GM18511 (cell line): ENCODE data around the gene HPCAL1.

Experiments
- ATAC-seq: cut with Tn5 transposase; IDR thresholded peaks from one replicate; pipeline ENCODE4 v1.9.1; 2021; ENCODE audit warnings: mild to moderate bottlenecking, moderate library complexity; ENCODE audit not compliant: unreplicated experiment

Gene HPCAL1

DNA sequence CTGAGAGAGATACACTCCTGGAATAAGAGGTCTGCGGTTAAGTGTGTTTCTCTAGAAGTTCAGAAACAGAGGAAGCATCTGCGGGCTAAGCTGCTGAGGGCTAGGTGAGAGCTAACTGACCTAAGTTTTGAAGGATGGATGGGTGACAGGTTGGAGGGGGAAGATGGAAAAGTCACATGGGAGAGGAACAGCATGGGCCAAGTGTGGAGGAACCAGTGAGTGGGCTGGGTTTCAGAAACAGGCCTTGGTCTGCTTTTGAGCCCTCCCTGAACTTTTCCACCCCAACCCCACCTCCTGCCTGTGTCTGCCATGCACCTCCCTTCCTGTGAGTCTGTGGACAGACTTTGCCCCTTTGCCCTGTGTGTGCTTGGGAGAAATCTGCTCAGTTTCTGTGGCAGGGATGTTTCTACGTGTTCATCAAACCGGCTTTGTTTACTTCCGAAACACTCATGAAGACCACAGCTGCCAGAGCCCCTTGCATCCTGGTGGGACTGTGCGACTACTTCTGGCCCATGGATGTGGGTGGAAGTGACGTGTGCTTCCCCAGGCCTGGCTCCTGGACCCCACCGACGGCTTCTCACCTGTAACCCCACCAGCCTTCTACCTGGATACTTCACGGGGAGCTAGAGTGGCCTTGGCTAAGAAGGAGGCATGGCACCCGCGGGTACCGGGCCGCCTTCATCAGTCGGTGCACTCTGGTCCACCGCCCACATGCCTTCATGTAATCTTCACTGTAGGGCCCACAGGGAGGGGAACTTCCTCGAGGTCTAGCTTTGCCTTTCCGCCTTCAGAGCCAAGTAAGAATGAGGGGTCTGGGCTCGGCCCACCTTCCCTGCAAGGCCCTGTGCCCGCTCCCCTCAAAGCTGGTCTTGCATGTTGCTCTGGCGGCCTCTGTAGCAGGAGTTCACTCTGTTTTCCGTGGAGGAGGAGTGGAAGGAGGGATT lies 1.4 kb upstream of the HPCAL1 start:
- ATAC-seq: no peak

DNA sequence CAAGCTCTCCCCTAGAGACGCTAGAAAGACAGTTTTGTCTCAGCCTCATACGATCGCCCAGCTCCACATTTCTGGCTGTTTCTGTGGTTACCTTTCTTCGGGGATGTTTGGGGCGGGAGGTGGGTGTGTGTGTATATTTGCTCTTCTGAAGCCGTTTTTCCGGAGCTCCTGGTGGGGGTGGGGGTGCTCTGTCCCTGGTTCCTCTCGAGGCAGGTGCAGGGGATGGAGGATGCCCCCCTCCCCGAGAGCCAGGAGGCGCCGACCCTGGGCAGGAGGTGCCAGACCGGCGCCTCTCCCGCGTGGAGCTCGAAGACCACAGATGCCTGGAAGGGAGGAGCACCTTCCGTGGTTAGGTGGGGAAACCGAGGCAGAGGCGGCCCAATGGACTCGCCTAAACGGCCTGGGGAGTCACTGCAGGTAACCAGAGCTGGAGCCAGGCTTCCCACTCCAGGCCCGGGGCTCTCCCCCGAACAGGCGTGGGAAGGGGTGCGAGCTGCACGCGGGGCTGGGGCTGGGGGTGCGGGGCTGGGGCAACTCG lies 694 bp upstream of the HPCAL1 start:
- ATAC-seq: no peak

DNA sequence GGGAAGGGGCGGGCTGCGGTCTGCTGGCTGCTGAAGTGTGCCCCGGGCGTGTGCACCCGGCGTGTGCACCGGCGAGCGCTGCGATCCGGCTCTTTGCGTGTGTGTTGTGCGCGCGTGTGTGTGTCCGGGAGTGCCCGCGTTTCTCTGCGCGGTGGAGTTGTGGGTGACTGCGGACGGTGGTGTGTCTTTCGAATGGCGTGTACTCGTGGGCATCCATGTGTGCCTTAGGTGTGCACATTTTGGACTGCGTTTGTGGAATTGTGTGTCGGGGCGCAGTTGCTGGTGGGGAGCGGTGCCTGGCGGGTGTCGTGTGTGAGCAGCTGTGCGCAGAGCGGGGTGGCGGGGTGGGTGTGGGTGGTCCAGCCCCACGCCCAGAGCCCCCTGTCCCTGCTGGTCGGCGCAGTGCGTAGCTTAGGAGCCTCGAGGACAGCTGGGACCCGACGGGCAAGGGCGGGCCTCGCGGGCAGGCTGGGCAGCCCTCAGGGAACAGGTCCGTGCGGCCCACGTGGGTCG lies 533 bp downstream of the HPCAL1 start:
- ATAC-seq: peak; percentile 28

DNA sequence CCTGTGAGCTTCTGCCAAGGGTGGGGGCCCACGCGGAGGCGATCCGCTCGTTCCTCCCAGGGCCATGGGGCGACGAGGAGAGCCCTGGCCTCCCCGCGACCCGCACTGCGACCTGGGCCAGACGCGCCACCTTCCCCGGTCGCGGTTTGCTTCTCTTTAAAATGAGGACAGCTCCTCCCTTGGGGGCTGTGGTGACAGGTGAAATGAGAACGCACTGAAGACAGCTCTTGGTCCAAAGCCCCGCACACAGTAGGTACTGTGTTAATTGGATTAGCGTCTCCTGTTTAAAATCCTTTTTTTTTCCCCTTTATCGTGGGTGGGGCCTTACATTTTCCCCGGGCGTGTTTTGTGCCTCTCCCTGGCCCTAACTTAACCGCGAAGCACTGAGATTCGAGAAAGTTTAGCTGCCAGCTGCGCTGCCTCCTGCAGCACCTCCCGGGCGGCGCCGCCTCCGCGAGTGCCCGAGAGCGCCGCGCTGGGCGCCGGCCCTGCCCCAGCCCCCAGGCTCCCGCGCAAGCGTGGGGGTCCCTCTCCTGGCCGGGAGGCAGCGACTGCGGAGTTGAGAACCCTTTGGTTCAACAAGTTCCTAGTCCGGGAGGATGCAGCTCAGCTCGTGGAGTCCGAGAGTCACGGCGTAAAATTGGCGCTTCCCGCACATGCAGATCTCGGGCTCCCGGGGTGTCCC lies 1.1 kb downstream of the HPCAL1 start:
- peak; percentile 22 for ATAC-seq

DNA sequence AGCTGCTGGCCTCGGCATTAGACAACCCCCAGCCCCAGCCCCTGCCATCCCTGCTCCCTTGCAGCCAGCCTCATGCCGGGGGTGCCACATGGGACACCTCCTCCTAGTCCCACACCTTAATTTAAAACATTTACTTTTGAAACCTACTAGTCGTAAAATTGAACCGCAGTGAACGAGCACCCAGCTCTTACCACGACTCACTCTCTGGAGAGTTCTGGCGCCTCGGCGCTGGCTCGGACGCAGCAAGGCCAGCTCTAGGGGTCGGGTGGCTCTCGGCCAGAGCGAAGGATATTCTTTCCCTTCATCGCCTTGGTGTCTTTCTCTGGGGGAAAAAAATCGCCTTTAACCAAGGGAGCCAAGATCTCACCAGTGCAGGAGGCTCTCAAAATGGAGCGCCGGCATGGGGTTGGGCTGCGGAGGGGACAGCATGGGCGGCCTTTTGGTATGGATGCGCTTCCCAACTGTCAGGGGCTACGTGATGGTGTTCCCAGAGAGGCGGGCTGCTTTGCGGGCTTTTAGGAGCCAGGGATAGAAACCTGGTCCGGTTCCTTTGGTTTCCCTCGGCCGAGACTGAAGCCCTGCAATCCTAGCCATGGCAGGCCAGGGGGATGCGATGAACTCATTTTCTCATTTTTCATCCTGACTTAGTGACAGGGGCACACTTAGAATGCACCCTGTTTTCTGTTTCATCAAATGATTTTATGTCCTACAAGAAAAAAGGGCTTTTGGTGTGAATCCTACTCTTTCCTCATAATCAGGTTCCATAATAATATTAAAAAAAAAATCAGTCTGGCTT lies 2.0 kb downstream of the HPCAL1 start:
- ATAC-seq: no peak

DNA sequence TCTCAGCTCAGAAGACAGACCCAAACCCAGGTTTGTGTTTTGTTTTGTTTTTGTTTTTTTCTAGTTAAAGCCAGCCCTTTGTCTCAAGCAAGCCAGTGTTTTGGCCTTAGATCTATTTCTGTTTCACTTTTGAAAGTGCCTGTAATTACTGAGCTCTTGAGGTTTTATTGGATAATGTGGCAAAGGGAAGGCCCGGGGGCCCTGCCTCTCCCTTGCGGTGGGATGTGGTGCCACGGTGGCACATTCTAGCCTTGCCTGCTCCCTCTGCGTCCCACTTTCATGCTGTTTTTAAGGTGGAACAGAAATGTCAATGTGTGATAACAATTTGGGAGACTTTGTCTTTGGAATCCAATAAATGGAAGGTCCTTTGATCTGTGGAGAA lies 2.5 kb downstream of the HPCAL1 start:
- ATAC-seq: no peak

DNA sequence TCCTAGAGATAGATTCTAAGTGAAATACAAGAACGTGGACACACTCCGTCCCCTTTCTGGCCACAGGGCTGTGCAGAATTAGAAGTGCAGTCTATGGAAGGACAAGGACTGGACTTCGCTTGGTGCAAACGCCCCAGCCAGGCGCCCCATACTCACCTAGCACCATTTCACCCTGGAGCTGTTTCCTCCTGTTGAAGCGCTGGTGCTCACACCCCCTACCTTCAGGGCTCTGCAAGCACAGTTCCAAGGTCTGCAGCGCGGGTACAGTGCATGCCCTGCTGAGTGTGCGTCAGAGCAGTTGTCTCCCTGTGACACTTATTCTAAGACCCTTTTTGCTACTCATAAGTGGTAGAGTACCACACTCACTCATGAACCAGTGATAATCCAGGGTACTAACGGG lies 3.0 kb downstream of the HPCAL1 start:
- ATAC-seq: no peak

DNA sequence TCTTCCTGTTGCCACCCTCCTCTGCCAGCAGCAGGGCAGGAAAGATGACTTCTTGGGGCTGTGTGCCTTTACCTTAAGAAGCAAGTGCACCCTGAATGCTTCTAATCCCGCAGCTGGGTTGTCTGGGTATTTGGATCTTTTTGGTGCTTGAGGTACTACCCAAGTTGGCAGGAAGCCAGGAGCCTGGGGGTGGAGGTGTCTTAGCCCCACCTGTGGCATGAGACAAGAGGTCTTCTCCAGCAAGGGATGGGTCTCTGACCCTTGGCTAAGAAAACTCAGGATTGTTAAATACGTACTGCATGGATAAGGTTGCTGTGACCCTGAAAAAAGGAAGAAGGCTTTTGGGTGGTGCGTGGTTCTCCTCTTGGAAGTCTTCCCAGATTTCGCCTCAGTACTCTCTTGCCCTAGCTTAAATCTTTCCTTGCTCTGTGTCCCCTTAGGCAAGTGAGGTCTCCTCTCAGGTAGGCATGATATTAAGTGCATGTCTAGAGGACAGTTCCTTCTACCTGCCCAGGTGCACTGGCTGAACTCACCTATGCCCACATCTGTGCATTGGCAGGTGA lies 4.3 kb downstream of the HPCAL1 start:
- ATAC-seq: no peak

DNA sequence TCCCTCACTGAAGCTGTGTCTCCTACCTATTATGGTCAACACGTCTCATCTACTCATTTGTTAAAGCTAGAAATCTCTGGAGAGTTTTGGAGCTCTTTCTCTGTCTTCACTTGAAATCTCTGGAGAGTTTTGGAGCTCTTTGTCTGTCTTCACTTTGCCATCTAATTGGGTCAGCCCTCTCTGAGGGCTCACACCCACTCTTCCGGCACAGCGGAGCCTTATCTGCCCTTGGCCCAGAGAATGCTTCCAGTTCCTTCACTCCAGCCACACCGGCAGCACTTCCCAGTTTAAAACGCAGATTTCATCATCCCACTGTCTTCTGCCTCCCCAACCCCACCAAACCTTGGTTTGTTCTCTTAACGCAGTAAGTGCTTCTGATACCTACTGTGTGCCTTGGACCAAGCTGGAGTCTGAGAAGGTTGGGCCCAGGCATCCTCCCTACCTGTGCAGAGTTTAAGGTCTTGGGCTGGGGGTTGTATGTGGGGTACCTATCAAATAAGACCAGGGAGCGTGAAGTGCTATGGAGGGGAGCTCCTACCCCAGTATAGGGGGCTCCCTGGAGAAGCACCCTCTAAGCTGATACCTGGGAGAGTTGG lies 5.0 kb downstream of the HPCAL1 start:
- no peak for ATAC-seq

DNA sequence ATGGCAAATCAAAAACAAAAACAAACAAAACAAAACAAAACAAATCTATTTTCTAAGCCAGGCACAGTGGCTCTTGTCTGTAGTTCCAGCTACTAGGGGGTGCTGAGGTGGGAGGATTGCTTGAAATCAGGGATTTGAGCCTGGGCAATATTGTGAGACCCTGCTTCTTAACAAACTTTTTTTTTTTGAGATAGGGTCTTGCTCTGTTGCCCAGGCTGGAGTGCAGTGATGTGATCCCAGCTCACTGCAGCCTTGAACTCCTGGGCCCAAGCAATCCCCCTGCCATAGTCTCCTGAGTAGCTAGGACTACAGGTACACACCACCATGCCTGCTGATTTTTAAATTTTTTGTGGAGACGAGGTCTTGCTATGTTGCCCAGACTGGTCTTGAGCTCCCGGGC lies 6.2 kb downstream of the HPCAL1 start:
- ATAC-seq: no peak

DNA sequence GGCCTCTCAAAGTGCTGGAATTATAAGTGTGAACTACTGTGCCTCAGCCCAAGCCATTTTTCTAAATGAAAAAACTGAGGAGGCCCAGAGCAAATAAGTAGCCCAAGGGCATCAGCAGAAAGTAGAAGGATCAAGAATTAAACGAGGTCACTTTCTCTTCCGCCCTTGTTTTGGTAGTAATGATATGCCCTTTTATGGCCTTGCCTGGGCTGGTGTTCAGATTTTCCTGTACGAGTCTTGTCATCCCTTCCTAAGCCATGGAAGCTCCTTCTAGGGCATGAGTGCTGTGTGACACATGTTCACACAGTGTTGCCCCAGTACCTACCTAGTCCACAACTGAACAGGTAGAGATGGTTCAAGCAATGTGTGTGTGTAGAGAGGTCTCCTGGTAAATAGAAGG lies 6.6 kb downstream of the HPCAL1 start:
- ATAC-seq: no peak

DNA sequence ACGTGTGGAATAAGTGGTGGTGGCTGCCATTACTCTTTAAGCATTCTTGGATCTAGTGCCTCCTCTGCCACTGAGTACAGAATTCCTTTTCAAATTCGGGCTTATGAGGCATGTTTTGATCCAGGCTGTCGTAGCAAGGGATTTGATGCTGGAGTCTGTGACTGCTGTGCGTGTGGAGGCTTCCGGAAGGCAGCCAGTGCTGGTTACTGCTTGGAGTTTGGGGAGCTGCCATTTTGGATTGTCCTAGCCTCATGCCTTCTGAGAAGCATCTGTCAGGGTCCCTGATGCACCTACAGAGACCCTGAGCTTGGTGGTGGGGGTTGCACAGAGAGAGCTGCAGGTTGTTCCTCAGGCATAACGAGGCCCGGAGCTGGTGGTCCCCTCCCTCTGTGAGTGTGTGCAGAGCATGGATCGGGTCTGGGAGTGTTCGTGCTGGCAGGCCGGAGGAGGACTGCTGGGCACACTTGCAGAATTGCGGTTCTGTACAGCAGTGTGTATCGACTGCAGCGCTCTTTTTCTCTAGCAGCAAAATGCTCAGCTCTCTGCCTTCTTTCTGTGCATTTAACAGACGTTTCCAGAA lies 7.7 kb downstream of the HPCAL1 start:
- ATAC-seq: no peak

DNA sequence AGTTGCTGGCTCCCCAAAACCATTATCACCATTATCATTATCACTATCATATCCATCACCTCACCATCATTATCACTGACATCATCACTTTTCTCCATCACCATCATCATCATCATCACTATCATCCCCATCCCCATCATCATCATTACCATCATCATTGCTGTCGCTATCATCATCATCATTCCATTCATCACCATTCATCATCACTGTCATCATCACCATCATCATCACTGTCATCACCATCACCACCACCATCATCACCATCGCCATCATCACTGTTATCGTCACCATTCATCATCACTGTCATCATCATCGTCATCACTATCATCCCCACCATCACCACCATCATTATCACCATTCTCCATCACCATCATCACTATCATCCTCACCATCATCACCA lies 9.0 kb downstream of the HPCAL1 start:
- ATAC-seq: no peak

DNA sequence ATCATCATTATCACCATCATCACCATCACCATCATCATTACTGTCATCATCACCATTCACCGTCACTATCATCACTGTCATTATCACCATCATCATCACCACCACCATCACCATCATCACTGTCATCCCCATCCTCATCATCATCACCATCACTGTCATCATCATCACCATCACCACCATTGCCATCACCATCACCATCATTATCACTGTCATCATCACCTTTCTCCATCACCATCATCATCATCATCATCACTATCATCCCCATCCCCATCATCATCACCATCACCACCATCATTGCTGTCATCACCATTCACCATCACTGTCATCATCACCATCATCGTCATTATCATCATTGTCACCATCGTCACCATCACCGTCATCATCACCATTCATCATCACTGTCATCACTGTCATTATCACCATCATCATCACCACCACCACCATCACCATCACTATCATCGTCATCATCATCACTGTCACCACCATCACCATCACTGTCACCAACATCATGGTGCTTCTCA lies 9.8 kb downstream of the HPCAL1 start:
- no peak for ATAC-seq

DNA sequence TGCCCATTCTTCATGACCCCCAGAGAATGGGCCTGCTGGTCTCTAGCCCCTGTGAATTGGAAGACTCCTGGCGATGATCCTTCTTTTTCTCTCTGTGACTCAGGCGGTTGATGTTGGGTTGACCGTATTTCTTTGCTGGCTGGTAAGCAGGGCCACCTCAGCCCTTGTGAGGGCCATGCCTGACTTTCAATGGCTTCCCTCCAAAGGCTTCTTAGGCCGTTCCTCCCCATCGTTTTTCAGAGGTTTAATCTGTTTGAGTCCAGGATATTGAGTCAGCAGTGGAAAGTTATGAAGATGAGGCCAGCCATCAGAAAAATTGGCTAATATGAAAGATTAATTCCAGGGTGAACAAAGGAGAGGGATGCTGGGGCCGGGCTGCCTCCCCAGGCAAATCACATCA lies 13.6 kb downstream of the HPCAL1 start:
- ATAC-seq: no peak

DNA sequence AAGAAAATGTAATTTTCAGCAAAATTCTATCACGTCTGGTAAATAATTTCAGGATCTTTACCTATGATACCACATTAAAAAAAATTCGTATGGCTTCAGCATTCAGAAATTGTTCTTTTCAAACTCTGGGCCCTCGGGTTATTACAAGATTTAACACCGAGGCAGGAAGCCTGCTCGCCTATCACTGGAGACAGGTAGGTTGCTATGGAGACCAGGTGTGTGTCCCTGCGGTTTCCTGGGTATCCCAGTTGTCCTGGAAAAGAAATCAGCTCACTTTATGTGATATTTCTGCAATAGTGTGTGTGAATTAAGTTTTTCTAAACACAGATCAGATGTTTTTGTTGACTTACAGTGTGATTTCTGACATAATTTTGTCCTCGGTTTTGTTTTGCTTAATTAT lies 14.2 kb downstream of the HPCAL1 start:
- no peak for ATAC-seq

DNA sequence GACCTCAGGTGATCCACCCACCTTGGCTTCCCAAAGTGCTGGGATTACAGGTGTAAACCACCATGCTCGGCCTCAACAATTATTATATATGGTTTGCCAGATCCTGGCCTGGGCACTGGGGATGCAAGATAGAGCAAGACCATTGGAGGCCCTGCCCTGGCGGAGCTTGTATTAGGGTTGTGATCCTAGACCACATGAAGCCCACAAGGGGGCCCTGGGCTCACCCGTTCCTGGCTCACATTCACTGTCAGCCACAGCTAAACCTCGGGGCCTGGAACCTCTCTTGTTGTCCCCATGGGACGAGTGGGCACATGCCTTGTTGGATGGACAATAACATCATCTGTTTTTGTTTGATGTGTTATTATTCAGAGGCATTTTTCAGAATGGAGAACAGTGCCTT lies 14.9 kb downstream of the HPCAL1 start:
- no peak for ATAC-seq

DNA sequence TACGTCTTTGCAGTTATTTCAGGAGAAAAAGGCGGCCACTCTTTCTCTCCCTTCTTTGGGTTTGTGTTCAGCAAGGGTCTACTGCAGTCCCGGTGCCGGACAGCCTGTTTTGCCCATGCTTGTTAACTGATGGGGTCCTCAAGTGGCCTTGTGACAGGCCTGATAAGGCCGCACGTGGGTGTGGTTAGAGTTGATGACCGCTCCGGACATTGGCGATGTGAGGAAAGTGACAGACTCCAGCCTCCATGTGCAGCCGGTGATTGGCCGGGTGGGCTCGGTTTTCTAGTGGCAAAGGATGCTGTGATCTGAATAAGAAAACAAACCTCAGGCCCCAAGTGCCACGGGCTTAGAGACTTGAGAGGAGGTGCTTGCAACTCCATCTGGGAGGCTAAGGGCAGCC lies 15.6 kb downstream of the HPCAL1 start:
- no peak for ATAC-seq

DNA sequence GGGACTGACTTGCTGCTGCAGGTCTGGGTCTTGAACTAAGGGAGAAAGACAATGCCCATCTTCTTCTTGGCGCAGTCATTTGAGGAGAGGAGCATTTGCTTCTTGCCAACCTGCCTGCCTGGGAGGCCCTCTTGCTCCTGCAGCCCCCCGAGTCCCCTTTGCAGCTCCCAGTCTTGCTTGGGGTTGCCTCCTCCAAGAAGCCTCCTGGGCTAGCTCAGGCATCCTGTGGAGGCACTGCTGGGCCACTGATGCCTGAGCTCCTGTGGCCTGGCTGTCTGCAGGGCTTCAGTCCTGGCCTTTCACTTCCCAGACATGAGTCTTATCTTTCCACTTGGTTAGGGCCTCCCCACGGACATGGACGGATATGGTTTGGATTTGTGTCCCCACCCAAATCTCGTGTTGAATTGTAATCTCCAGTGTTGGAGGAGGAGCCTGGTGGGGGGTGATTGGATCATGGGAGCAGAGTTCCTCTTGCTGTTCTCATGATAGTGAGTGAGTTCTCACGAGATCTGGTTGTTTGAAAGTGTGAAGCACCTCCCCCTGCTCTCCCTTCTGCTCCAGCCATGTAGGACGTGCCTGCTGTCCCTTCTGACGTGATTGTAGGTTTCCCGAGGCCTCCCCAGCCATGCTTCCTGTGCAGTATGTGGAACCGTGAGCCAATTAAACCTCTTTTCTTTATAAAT lies 17.3 kb downstream of the HPCAL1 start:
- no peak for ATAC-seq
